ENCODE results near the gene SRRM4. TPM values are rescaled to one million over a fixed set of nuclear protein-coding genes. Genes with fewer than 3 reads are reported as not detected.

SRRM4 gene
- polyA plus RNA-seq, 1 donor from 2014 or later: 9.9 TPM

DNA sequence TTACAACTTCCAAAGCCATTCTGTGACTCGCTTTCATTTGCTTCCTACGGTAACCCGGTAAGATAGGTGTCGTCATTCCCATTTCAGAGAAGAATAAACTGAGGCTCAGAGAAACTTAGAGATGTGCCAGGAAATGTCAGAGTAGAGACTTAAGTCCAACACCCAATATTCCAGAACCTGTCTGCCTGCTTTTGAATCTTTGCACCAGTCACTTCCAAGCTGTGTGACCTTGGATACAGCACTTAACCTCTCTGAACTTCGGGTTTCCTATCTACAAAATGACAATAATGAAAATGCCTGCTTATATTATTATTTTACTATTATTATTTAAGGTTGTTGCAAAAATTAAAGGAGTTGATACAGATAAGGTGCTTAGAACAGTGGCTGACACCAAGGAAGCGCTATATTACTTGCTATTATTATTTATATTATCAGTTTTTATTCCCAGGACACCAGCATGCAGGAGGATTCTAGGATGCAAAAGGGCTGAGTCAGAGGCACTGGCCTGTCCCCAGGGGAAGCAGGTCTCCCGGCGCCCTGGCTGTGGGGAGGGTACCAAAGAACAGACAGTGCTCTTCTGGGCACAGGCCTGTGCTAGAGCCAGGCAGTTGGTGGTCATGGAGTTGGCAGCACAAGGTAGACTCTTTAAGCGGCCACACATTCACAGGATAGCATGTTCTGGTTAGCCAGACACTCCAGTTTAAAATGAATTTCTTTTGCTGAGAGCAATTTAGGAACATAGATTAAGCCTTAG lies 202.8 kb downstream of the SRRM4 start:
- Histone ChIP-seq H3K27ac (ENCODE audit: low read length) (no peak overlapping the region), H4K20me1 (ENCODE audit: insufficient read depth) (no peaks in the 10 kb centered on the region), H3K79me2 (replicated peaks; ENCODE audit: insufficient read depth, low read length) (no peaks in the 10 kb centered on the region), H3K36me3 (ENCODE audit: insufficient read depth, low read length) (no peaks in the 10 kb centered on the region), H2AFZ (ENCODE audit: low read depth, low read length) (no peak overlapping the region), H3K4me3 (ENCODE audit: low read length) (no peak overlapping the region), H3K27me3 (ENCODE audit: insufficient read depth, low read depth, low read length) (no peaks in the 10 kb centered on the region), H3K9me3 (ENCODE audit: low read length) (no peaks in the 10 kb centered on the region), H3K9ac (ENCODE audit: low read length) (no peak overlapping the region), H3F3A (ENCODE audit: insufficient read depth, low read length, poor library complexity, severe bottlenecking) (no peaks in the 10 kb centered on the region), H3K9me2 (ENCODE audit: insufficient read depth, low read length) (no peaks in the 10 kb centered on the region), H3K4me2 (ENCODE audit: low read length) (no peak overlapping the region)
- TF ChIP-seq EZH2 (IDR thresholded peaks at IDR 0.05; ENCODE audit: borderline replicate concordance, insufficient read depth, low read length, poor library complexity, severe bottlenecking) (no peak), RAD21 (conservative IDR thresholded peaks at IDR 0.05) (no peak), EP300 (conservative IDR thresholded peaks at IDR 0.05; ENCODE audit: poor library complexity, severe bottlenecking) (no peak), SMC3 (conservative IDR thresholded peaks at IDR 0.05; ENCODE audit: poor library complexity) (no peak), CTCF (IDR thresholded peaks at IDR 0.05; ENCODE audit: poor library complexity, severe bottlenecking) (no peak), MXI1 (conservative IDR thresholded peaks at IDR 0.05; ENCODE audit: poor library complexity, severe bottlenecking) (no peak), TAF1 (IDR thresholded peaks at IDR 0.05; ENCODE audit: low read depth) (no peak), POLR2AphosphoS5 (IDR thresholded peaks at IDR 0.05) (no peak)
- TF ChIP-seq, protein P1, sequence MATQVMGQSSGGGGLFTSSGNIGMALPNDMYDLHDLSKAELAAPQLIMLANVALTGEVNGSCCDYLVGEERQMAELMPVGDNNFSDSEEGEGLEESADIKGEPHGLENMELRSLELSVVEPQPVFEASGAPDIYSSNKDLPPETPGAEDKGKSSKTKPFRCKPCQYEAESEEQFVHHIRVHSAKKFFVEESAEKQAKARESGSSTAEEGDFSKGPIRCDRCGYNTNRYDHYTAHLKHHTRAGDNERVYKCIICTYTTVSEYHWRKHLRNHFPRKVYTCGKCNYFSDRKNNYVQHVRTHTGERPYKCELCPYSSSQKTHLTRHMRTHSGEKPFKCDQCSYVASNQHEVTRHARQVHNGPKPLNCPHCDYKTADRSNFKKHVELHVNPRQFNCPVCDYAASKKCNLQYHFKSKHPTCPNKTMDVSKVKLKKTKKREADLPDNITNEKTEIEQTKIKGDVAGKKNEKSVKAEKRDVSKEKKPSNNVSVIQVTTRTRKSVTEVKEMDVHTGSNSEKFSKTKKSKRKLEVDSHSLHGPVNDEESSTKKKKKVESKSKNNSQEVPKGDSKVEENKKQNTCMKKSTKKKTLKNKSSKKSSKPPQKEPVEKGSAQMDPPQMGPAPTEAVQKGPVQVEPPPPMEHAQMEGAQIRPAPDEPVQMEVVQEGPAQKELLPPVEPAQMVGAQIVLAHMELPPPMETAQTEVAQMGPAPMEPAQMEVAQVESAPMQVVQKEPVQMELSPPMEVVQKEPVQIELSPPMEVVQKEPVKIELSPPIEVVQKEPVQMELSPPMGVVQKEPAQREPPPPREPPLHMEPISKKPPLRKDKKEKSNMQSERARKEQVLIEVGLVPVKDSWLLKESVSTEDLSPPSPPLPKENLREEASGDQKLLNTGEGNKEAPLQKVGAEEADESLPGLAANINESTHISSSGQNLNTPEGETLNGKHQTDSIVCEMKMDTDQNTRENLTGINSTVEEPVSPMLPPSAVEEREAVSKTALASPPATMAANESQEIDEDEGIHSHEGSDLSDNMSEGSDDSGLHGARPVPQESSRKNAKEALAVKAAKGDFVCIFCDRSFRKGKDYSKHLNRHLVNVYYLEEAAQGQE (IDR thresholded peaks at IDR 0.05; ENCODE audit: borderline replicate concordance): no peak

- H3F3A ChIP-seq (ENCODE audit: insufficient read depth, low read length, poor library complexity, severe bottlenecking): no peaks in the 10 kb centered on the region
- no peaks in the 10 kb centered on the region for H3K79me2 ChIP-seq (replicated peaks; ENCODE audit: insufficient read depth, low read length)
- H3K4me3 ChIP-seq (ENCODE audit: low read length): no peak overlapping the region
- no peak overlapping the region for H2AFZ ChIP-seq (ENCODE audit: low read depth, low read length)
- no peaks in the 10 kb centered on the region for H3K36me3 ChIP-seq (ENCODE audit: insufficient read depth, low read length)
- TF ChIP-seq EZH2 (IDR thresholded peaks at IDR 0.05; ENCODE audit: borderline replicate concordance, insufficient read depth, low read length, poor library complexity, severe bottlenecking): no peak
- H3K9me2 ChIP-seq (ENCODE audit: insufficient read depth, low read length): no peaks in the 10 kb centered on the region
- H4K20me1 ChIP-seq (ENCODE audit: insufficient read depth): no peaks in the 10 kb centered on the region
- H3K9me3 ChIP-seq (ENCODE audit: low read length): no peaks in the 10 kb centered on the region
- H3K9ac ChIP-seq (ENCODE audit: low read length): no peak overlapping the region
- no peak overlapping the region for H3K4me2 ChIP-seq (ENCODE audit: low read length)
- no peaks in the 10 kb centered on the region for H3K27me3 ChIP-seq (ENCODE audit: insufficient read depth, low read depth, low read length)
- no peak overlapping the region for H3K27ac ChIP-seq (ENCODE audit: low read length)
Observed at GRCh38 chr12:119195256-119195655, 213.9 kb downstream of the SRRM4 start.
